ENCODE data around the gene HEXA.

HEXA gene

GRCh38 chr15:72411544-72411943 lies 35.7 kb upstream of the HEXA start:
- Histone ChIP-seq H3K4me3 (ENCODE audit: insufficient read depth, low read length, poor library complexity, severe bottlenecking) (no peak overlapping the region), H3K9ac (ENCODE audit: low read length) (no peak overlapping the region), H3K9me3 (ENCODE audit: insufficient read depth, low read length) (no peaks in the 10 kb centered on the region), H2AFZ (ENCODE audit: low read depth, low read length, severe bottlenecking) (no peak overlapping the region), H3K36me3 (ENCODE audit: low read length) (no peaks in the 10 kb centered on the region), H3K27me3 (ENCODE audit: low read length) (no peaks in the 10 kb centered on the region), H4K20me1 (ENCODE audit: low read depth, low read length) (no peaks in the 10 kb centered on the region), H3F3A (ENCODE audit: insufficient read depth) (no peaks in the 10 kb centered on the region), H3K79me2 (ENCODE audit: insufficient read depth, low read length) (no peaks in the 10 kb centered on the region), H3K27ac (ENCODE audit: low read depth, low read length) (no peak overlapping the region), H3K4me2 (ENCODE audit: low read depth, low read length, poor library complexity, severe bottlenecking) (no peak overlapping the region), H3K9me2 (replicated peaks; ENCODE audit: insufficient read depth, low read length) (no peaks in the 10 kb centered on the region)
- no peak for TF ChIP-seq CTCF (IDR thresholded peaks at IDR 0.05; ENCODE audit: insufficient read depth, low read length, poor library complexity, severe bottlenecking)
- TF ChIP-seq EZH2phosphoT487 (conservative IDR thresholded peaks at IDR 0.05; ENCODE audit: low read length), result no peak

GRCh38 chr15:72411111-72411510 lies 35.3 kb upstream of the HEXA start:
- H3K9ac ChIP-seq (ENCODE audit: low read length), result no peak overlapping the region
- no peak overlapping the region for H3K27ac ChIP-seq (ENCODE audit: low read depth, low read length)
- TF ChIP-seq EZH2phosphoT487 (conservative IDR thresholded peaks at IDR 0.05; ENCODE audit: low read length), result no peak
- no peak for TF ChIP-seq CTCF (IDR thresholded peaks at IDR 0.05; ENCODE audit: insufficient read depth, low read length, poor library complexity, severe bottlenecking)
- no peaks in the 10 kb centered on the region for H3K79me2 ChIP-seq (ENCODE audit: insufficient read depth, low read length)
- H3K36me3 ChIP-seq (ENCODE audit: low read length), result no peaks in the 10 kb centered on the region
- H3K27me3 ChIP-seq (ENCODE audit: low read length), result no peaks in the 10 kb centered on the region
- H3K4me3 ChIP-seq (ENCODE audit: insufficient read depth, low read length, poor library complexity, severe bottlenecking), result no peak overlapping the region
- H3F3A ChIP-seq (ENCODE audit: insufficient read depth), result no peaks in the 10 kb centered on the region
- H3K9me2 ChIP-seq (replicated peaks; ENCODE audit: insufficient read depth, low read length), result no peaks in the 10 kb centered on the region
- H3K4me2 ChIP-seq (ENCODE audit: low read depth, low read length, poor library complexity, severe bottlenecking), result no peak overlapping the region
- no peak overlapping the region for H2AFZ ChIP-seq (ENCODE audit: low read depth, low read length, severe bottlenecking)
- no peaks in the 10 kb centered on the region for H3K9me3 ChIP-seq (ENCODE audit: insufficient read depth, low read length)
- H4K20me1 ChIP-seq (ENCODE audit: low read depth, low read length), result no peaks in the 10 kb centered on the region

- H3F3A ChIP-seq (ENCODE audit: insufficient read depth), result no peaks in the 10 kb centered on the region
- H3K27me3 ChIP-seq (ENCODE audit: low read length), result no peaks in the 10 kb centered on the region
Measured at GRCh38 chr15:72406936-72407335, 31.1 kb upstream of the HEXA start.

More at GRCh38 chr15:72406936-72407335, 31.1 kb upstream of the HEXA start:
- H3K4me2 ChIP-seq (ENCODE audit: low read depth, low read length, poor library complexity, severe bottlenecking), result no peak overlapping the region
- H4K20me1 ChIP-seq (ENCODE audit: low read depth, low read length), result no peaks in the 10 kb centered on the region
- H2AFZ ChIP-seq (ENCODE audit: low read depth, low read length, severe bottlenecking), result no peak overlapping the region
- TF ChIP-seq CTCF (IDR thresholded peaks at IDR 0.05; ENCODE audit: insufficient read depth, low read length, poor library complexity, severe bottlenecking) (no peak), EZH2phosphoT487 (conservative IDR thresholded peaks at IDR 0.05; ENCODE audit: low read length) (no peak)
- no peak overlapping the region for H3K9ac ChIP-seq (ENCODE audit: low read length)
- H3K9me3 ChIP-seq (ENCODE audit: insufficient read depth, low read length), result no peaks in the 10 kb centered on the region
- H3K9me2 ChIP-seq (replicated peaks; ENCODE audit: insufficient read depth, low read length), result no peaks in the 10 kb centered on the region
- H3K79me2 ChIP-seq (ENCODE audit: insufficient read depth, low read length), result no peaks in the 10 kb centered on the region
- H3K36me3 ChIP-seq (ENCODE audit: low read length), result no peaks in the 10 kb centered on the region
- H3K27ac ChIP-seq (ENCODE audit: low read depth, low read length), result no peak overlapping the region
- no peak overlapping the region for H3K4me3 ChIP-seq (ENCODE audit: insufficient read depth, low read length, poor library complexity, severe bottlenecking)
